Esophagus muscularis mucosa (tissue), 4 donors: ENCODE data around the gene NCR3LG1.

Source experiments
- EP300 ChIP-seq: sonication (generic); formaldehyde crosslinking; IDR thresholded peaks from one replicate; pipeline ENCODE4 v1.6.1; 2017; ENCODE audit warnings: antibody characterized with exemption
- POLR2A ChIP-seq: fragments of 450-650 bp; IDR thresholded peaks from one replicate; pipeline ENCODE4 v1.6.1; 2017; ENCODE audit warnings: antibody characterized with exemption, moderate library complexity, mild to moderate bottlenecking, low read depth
- POLR2AphosphoS5 ChIP-seq, 2 donors: sonication (generic); formaldehyde crosslinking; IDR thresholded peaks; one replicate each; pipeline ENCODE4 v1.6.1; 2017; ENCODE audit warnings: antibody characterized with exemption in 2 of 2
- TF ChIP-seq, protein P1 (sequence below), 3 experiments: fragments of 200-600 bp in 2 of 3; fragments of 450-650 bp in 1 of 3; sonication (generic) in 2 of 3; IDR thresholded peaks; one replicate each; pipeline ENCODE4 v1.5.1; 2017 to 2019; ENCODE audit warnings: antibody characterized with exemption in 3 of 3, mild to moderate bottlenecking in 2 of 3, moderate library complexity in 1 of 3

DNA sequence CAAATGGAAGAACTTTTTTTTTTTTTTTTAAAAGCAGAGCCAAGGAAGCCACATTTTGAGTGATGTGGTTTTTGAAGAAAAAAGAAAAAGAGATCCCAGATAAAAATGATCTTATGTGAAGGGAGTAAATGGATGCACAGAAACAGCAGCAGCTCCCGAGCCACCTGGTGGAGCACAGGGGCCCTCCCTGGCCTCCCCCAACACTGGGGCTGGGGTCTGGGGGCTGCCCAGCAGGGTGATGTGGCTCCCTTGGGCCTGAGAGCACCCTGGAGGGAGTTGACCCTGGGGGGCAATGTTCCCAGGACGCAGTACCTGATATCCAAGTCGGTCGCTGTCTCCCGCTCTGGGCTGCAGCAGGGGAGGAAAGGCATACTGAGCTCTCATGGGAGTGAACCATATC lies 63.4 kb downstream of the NCR3LG1 start:
- TF ChIP-seq, protein P1, sequence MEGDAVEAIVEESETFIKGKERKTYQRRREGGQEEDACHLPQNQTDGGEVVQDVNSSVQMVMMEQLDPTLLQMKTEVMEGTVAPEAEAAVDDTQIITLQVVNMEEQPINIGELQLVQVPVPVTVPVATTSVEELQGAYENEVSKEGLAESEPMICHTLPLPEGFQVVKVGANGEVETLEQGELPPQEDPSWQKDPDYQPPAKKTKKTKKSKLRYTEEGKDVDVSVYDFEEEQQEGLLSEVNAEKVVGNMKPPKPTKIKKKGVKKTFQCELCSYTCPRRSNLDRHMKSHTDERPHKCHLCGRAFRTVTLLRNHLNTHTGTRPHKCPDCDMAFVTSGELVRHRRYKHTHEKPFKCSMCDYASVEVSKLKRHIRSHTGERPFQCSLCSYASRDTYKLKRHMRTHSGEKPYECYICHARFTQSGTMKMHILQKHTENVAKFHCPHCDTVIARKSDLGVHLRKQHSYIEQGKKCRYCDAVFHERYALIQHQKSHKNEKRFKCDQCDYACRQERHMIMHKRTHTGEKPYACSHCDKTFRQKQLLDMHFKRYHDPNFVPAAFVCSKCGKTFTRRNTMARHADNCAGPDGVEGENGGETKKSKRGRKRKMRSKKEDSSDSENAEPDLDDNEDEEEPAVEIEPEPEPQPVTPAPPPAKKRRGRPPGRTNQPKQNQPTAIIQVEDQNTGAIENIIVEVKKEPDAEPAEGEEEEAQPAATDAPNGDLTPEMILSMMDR (IDR thresholded peaks at IDR 0.05): no peak
- TF ChIP-seq POLR2A (no peak), EP300 (no peak), POLR2AphosphoS5 (IDR thresholded peaks at IDR 0.05) (no peak)
